Iris pigment epithelial cell (primary cell): ENCODE measurements around the gene REEP5.
"Not testable (repeated sequence)": the region's sequence is repeated elsewhere in the genome, so short reads cannot be mapped to it uniquely, and the experiment has no call there.

Experiments used
- DNase-seq: peaks from one replicate; pipeline ENCODE4 v3.0.0-alpha.2; 2011; ENCODE audit warnings: low read depth

Gene REEP5

DNA sequence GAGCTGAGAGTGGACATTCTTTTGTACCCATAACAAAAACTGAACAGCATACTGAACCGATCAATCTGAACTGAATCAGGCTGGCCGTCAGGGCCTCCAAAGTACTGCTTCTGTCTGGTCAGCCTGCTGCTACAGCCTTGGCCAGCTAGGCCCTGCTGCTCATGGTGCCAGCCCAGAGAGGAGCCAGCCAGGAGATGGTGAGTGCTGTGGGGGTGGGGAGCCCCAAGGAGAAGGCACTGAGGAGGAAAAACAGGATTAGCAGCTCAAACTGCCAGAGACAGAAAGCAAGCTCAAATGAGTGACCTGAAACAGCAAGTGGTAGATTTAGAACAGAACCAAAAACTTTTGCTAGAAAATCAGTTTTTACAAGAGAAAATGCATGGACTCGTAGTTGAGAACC lies 37.0 kb downstream of the REEP5 start:
- no peak for DNase-seq

- no peak for DNase-seq
Observed at GRCh38 chr5:112883192-112883591, 38.8 kb downstream of the REEP5 start.

- no peak for DNase-seq
Observed at GRCh38 chr5:112880219-112880964, 41.6 kb downstream of the REEP5 start.

DNA sequence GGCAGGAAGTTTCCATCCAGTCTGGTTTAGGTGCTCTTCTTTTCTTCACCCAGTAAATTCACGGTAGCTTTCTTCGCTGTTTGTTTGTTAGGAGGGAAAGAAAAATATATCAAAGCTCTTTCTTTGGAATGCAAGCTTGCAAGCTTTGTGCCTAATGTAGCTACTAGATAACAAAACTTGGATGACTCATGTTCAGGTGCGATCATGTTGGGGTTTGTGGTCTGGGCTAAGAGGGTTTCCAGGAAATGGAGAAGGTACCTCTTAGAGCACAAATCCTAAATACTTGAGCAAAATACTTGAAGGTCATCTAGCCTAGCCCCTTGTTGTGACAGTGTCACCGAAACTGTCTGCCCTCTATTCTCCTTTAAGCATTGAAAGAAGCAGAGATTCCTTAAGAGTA lies 43.3 kb downstream of the REEP5 start:
- peak; percentile 67 for DNase-seq

- DNase-seq = no peak
Observed at GRCh38 chr5:112878101-112878500, 43.9 kb downstream of the REEP5 start.

DNA sequence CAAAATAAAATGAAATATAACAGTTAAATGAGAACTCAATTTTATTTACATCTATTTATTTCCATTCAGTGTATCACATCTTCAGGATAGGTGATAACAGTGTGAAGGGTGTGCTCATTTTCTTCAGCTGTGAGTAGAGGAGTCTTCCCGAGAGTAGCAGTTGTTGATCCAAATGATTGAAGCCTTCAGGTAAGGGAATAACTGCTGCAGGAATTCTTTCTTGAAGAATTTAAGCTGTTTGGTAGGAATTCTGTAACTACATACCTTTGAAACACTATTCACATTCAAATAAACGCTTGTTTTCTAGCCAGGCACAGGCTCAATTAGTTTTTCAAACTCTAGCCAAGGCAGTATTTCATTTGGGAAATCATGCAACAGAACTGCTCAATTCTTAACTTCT lies 45.7 kb downstream of the REEP5 start:
- no peak for DNase-seq

- no peak for DNase-seq
Observed at GRCh38 chr5:112870966-112871365, 51.1 kb downstream of the REEP5 start.

GRCh38 chr5:112869948-112870347 lies 52.1 kb downstream of the REEP5 start:
- no peak for DNase-seq

DNA sequence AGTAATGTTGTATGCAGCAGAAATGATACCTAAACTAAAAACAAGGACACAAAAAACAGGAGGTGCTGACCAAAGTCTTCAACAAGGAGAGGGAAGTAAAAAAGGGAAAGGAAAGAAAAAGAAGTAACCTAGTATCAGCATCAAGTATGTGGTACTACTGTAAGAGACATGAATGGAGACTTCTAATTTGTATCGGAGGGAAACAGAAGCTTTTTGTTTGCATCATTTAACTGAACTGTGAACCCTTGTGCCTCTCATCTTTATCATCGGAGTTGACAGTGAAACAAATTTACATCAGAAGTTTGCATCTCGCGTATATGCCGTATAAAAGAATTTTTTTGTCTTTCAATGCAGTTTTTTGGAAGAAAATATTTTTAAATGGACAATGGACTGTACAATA lies 54.6 kb downstream of the REEP5 start:
- DNase-seq = no peak

DNA sequence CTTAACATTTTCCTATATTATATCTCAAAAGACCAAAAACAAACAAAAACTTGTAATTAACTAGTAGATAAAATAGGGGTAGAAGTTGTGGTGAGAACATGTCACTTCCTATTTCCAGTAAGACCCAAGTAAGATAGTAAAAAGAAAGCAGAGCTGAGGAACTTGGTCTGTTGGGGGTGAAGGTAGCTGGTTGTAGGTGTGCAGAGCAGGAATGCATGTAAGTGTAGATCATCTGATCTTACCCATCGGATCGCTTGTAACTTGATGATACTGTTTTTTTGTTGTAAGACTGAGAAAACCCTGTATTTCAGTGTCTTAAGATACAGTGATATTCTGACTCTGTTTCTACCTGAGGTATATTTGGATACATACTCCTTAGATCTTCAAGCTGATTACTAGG lies 55.3 kb downstream of the REEP5 start:
- DNase-seq = no peak

DNA sequence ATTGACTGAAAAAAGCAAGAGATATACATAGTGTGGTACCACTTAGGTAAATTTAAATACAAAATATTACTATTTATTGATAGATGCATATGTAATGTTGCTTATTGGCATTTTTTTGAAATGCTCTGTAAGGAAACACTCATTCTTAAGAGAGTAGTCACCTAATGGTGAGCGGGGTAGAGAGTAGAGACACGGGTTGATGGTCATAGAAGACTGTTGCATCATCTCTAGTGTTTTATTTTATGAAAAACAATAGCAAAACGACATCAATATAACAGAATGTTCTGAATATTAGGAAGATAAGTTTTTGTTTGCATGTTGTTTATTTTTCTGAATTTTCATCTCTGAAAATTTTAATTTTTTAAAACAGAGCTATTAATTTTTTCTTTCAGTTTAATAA lies 56.9 kb downstream of the REEP5 start:
- DNase-seq = peak; percentile 61

GRCh38 chr5:112863549-112863948 lies 58.5 kb downstream of the REEP5 start:
- peak; percentile 23 for DNase-seq

DNA sequence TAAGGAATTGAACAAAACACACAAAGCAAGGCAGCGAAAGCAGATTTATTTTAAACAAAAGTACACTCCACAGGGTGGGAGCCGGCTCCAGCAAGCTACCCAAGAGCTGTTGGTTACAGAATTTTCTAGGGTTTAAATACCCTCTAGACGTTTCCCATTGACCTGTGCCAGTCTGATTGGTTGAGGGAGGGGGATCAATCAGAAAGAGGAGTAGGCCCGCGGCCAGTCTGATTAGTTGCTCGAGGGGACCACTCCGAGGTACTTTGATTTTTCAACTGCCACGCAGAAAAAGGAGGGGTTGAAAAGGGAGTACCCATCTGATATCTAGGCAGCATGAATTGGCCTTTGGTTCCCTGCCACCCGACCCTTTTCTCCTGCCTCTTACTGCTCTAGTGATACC lies 59.9 kb downstream of the REEP5 start:
- DNase-seq = no peak

DNA sequence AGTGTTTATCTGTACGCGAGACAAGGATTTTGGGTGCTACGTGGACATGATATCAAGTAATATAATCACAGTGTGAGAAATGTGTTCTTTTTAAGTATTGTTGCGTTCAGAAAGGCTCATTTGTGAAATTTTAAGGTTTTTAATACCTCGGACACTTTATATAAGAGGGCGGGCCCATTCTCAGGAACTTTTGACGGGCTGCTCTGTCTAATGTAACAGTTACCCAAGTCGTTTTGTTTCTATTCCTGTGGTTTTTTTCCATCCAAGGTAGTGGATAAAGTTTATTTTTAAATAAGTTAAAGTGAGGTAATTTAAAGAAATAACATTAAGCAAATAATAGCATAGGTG lies 60.4 kb downstream of the REEP5 start:
- no peak for DNase-seq

DNA sequence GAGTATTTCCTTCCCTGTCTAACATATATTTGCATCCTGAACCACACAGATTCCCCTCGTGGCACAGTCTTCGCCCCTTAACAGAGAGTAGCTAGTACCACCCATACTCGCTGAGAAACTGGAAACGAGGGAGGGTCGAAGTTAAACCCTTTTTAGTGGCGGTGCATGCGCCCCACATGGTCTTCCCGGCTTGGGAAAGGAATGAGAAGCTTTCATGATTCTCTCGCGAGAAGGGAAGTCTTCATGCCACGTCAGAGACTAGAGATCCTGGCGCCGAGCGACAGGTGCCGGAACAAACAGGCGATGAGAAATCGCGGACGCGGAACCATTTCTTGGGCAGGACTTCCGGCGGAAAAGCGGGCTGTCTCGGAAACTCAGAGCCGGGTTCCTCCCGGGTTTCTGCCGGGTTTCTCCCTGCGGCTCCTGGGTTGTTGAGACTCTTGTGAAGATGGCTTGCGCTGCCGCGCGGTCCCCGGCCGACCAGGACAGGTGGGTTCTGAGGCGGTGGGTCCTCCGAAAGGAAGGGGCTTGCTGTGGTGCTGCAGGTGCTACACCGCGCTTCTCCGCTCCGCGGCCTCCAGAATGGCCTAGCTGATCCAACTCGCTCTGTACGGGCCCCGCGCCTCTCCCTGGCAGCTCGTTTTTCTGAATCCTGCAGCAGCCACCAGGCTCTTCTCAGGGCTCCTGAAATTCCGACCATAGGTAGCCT lies 60.9 kb downstream of the REEP5 start, which contains the start of gene SRP19:
Gene SRP19 (plus strand): TSS at position 359 of the 709 bp plus-strand sequence. CDS start 90 bp downstream, at position 449.
- DNase-seq = peak; percentile 98

- not testable (repeated sequence) for DNase-seq
Observed at GRCh38 chr5:112860571-112860928, 61.5 kb downstream of the REEP5 start.

DNA sequence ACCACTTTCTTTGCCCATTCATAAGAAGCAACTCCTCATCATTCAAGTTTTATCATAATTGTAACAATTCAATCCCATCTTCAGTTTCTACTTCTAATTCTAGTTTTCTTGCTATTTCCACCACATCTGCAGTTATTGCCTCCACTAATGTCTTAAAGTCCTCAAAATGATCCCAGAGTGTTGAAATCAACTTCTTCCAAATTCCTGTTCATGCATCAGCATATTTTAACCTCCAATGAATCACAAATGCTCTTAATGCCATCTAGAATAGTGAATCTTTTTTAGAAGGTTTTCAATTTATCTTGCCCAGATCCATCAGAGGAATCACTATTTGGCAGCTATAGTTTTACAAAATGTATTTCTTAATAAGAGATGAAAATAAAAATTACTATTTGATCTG lies 64.2 kb downstream of the REEP5 start:
- DNase-seq = no peak

DNA sequence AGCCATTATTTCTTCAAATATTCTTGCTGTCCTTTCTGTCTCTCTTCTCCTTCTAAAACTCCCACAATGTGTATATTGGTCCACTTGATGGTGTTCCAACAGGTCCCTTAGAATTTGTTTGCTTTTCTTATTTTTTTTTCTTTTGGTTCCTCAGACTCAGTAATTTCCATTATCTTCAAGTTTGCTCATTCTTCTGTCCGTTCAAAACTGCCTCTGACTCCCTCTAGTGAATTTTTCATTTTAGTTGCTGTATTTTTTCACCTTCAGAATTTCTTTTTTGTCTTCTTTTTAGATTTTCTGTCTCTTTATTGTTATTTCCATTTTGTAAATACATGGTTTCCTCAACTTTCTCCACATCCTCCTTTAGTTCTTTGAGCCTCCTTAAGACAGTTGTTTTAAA lies 67.4 kb downstream of the REEP5 start:
- DNase-seq = no peak

- no peak for DNase-seq
Observed at GRCh38 chr5:112849912-112850311, 72.1 kb downstream of the REEP5 start.

- DNase-seq = peak; percentile 85
Observed at GRCh38 chr5:112848116-112848811, 73.8 kb downstream of the REEP5 start.

GRCh38 chr5:112847306-112847705 lies 74.7 kb downstream of the REEP5 start:
- no peak for DNase-seq

GRCh38 chr5:112846556-112846955 lies 75.5 kb downstream of the REEP5 start:
- DNase-seq = no peak

DNA sequence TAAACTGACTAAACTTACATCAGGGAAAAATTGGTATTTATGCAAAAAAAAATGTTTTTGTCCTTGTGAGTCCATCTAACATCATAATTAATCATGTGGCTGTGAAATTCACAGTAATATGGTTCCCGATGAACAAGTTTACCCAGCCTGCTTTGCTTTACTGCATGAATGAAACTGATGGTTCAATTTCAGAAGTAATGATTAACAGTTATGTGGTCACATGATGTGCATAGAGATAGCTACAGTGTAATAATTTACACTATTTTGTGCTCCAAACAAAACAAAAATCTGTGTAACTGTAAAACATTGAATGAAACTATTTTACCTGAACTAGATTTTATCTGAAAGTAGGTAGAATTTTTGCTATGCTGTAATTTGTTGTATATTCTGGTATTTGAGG lies 77.5 kb downstream of the REEP5 start:
- DNase-seq = no peak
